ENCODE data around the gene LPCAT1.

The LPCAT1 gene

GRCh38 chr5:1554410-1554967, 30.7 kb upstream of the LPCAT1 start:
- no peak for DNase-seq (ENCODE audit: low read depth)

GRCh38 chr5:1553539-1554409, 30.0 kb upstream of the LPCAT1 start:
- no peak for DNase-seq (ENCODE audit: low read depth)

GRCh38 chr5:1552521-1553255, 28.9 kb upstream of the LPCAT1 start:
- no peak for DNase-seq (ENCODE audit: low read depth)

GRCh38 chr5:1551426-1552301, 27.9 kb upstream of the LPCAT1 start:
- DNase-seq (ENCODE audit: low read depth) = no peak

- no peak for DNase-seq (ENCODE audit: low read depth)
These were observed 26.7 kb upstream of the LPCAT1 start for GRCh38 chr5:1550287-1551076.

DNA sequence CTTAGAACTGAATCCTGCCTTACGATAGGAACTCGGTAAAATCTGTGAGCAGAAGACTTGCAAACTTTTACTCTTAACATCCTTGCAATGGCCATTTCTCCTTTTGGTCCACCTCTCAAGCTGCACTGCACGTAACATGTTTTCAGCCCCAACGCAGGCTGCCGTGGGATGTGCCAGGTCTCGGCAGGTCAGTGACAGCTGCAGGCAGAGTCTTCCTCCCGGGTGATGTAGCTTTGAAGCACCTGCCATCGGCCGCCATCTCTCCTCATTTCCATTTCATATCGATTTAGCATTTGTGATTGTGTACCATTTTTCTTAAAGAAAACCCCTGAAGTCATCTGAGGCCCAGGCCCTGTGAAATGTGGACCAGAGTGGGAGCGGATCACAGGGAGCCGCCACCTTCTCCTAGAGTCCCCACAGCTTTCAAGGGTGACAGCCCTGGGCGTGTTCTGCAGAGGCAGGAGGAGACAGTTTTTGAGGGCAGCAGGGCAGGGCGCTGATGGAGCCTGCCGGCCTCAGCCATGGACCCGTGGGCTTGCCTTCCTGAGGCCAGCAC, 25.8 kb upstream of the LPCAT1 start:
- DNase-seq (ENCODE audit: low read depth) = no peak

- DNase-seq (ENCODE audit: low read depth) = no peak
These were observed 25.1 kb upstream of the LPCAT1 start for GRCh38 chr5:1548702-1549474.

- no peak for DNase-seq (ENCODE audit: low read depth)
These were observed 23.9 kb upstream of the LPCAT1 start for GRCh38 chr5:1547655-1548054.

DNA sequence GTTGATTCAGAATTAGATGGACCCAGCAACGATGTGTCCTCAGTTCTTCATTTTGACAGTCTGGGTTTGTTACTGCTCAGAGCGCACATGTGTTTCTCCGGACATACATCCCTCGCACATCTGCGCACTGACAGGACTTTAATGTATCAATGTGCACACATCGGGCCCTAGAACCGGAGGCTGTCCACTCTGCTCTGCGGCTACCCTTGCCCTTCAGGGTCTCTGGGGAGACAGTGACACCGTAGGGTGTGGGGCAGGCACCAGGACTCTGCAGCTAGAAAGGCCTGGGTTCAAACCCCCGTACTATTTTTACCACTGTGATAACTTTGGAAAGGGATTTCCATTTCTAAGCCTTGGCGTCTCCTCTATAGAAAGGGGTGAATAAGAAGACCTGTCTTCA, 23.5 kb upstream of the LPCAT1 start:
- no peak for DNase-seq (ENCODE audit: low read depth)

- DNase-seq (ENCODE audit: low read depth) = no peak
These were observed 22.8 kb upstream of the LPCAT1 start for GRCh38 chr5:1546556-1546955.

DNA sequence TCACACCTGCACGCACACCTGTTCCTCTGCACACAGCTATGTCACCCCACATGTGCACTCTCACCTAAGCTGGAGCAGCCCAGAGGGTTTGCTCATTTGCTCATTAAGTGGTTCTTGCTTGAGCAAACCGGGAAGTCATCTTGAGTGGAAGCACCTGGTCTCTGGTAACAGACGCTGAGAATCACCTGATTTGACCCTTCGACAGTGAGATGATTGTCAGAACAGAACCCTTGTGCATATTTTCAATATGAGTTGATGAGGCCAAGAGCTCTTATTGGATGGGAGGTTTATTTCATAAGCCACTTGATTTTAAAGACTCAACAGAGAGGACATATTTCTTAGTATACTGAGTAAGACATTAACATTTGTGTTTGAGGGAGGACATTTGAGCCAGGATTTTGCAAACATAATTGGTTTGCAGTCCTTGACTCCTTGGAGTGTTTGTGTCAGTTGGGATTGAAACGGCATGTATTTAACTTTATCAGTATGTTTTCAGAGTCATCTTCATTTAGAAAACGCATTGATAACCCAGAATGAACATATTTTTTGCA, 22.1 kb upstream of the LPCAT1 start:
- DNase-seq (ENCODE audit: low read depth) = no peak

GRCh38 chr5:1545126-1545804, 21.5 kb upstream of the LPCAT1 start:
- no peak for DNase-seq (ENCODE audit: low read depth)

DNA sequence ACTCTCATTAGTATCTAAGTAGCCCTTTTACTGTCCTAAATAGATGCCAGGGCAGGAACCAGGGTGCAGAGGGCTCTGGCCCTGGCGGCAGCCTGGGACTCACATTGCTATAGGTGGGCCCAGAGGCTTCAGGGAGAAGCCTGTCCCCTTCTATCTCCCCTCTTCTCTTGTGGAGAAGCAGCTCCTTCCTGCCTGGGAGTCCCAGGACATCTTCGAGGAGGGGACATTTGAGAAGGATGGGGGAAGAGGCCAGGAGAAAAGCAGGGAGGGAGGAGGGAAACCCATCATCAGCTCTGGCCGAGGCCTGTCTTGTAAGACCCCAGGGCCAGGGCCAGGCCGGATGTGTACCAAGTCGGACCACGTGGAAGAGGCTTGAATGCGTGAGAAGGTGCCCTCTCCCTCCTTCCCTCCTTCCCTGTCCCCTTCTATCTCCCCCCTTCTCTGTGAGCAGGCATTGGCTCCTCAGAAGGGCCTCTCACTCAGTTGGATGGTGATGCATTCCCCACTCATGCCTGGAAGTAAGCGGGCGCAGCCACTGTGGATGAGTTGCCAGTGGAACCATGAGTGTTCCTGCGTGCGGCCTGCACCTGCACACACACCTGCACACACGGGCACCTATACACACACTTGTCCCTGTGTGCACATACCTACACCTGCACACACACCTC, 20.7 kb upstream of the LPCAT1 start:
- DNase-seq (ENCODE audit: low read depth) = no peak

DNA sequence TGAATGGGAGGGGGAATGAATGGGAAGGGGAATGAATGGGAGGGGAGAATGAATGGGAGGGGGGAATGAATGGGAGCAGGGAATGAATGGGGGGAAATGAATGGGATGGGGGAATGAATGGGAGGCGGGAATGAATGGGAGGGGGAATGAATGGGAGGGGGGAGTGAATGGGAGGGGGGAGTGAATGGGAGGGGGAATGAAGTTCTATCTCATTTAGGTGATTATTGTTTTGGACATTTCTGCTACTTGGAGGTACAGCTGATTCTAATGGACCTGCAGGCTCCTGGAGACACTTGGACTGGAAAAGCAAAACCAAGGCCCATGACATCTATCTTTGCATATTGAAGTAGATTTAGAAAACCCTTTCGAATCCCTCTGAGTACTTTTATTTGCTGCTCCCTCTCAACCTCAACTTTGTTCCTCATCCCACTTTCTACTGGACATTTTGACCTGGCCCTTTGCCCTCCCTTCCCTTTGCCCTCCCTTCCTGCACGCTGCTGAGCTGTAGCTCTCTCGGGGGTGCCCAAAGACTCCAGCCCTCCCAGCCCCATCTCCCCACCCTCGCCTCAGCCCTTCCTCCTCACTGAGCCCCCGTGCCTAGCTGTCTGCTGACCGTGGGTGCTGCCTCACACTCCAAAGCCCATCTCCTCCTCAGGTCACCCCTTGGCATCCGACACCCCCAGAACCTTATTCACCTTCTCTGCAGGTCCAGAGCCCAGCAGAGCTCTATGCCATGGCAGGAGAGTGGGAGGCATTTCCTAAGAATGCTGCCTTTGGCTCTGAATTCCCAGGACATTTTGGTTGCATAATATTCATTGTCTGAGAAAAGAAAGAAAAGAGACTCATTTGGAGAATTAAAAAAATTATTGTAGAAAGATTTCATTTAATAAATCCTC, 19.9 kb upstream of the LPCAT1 start:
- DNase-seq (ENCODE audit: low read depth) = no peak

- no peak for DNase-seq (ENCODE audit: low read depth)
These were observed 19.0 kb upstream of the LPCAT1 start for GRCh38 chr5:1542781-1543180.

DNA sequence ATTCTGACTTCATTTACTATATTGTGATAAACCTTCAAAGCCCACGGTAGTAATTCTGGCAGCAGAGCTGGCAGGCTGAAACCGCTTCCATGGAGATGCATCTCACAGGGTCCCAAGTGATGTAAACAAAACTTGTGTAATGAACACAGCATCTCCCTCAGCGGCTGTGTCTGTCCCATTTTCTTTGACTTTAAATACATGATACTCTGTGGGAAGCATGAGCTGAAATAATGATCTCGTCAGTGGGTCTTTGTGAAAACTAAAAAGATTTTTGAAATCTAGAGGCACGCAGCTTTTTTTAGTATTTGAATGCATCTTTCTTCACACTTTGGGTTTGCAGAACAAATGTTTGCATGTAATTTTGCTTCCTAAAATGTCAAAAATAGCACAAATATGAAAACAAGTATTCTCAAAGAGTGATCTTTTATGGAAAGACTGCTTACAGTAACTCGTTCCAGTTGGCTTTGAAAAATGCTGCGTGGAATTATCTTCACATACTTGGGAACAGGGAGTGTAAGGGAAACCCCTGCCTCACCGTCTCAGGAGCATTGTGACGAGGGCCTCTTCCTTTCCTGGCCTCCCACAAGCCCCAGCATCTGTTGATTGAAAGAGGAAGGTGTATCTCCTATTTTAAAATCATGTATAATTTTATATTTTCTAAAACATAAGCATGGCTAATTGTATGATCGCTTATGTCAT, 18.1 kb upstream of the LPCAT1 start:
- no peak for DNase-seq (ENCODE audit: low read depth)

Data from stimulated activated CD8-positive, alpha-beta memory T cell treated with anti-CD3 and anti-CD28 coated beads, Interleukin-15, amount 100 ng/mL, for 24 hours (primary cell).